GM19099 (cell line): ENCODE results near the gene KIF1B.

ENCODE experiments used
- POLR2A ChIP-seq: IDR thresholded peaks from 3 replicates; pipeline ENCODE4 v1.6.1; 2011; ENCODE audit warnings: low read depth; ENCODE audit not compliant: insufficient read length; ENCODE audit errors: extremely low read depth

The KIF1B gene

DNA sequence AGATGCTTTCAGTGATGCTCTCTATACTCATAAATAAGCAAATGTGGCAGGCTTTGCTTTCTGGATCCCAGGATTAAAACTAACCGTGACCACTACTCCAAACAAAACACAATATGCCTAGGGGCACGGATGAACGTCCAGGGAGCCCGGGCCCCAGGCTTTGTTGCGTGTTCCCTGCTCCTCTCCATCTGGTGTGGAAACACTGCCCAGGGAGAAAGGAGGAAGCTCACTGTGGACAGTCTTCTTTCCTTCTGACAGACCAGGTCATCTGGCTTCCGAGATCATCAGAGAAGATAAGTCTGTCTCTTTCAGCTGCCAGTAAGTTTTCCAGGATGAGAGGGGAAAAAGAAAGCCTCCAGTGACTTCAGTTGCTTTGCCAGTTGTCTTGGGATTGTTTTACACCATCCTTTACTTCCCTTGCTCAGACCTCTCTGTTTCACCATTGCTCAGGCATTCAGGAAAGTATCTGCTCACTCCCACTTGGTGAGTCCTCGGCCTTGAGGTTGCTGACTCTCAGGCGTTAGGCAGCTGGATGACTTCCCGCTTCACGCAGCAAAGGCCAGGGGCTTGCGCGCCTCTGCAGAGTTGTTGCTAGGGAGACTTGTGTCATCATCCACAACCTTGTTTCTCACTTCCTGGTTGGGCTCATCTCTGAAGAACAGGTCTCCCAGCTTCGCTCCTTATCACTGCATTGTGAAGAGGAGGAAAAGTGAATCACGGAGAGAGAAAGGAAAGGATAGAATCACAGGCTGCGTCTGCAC, 167.9 kb downstream of the KIF1B start:
- no peak for TF ChIP-seq POLR2A

- TF ChIP-seq POLR2A = no peak
Observed at GRCh38 chr1:10379101-10379620, 168.8 kb downstream of the KIF1B start.

DNA sequence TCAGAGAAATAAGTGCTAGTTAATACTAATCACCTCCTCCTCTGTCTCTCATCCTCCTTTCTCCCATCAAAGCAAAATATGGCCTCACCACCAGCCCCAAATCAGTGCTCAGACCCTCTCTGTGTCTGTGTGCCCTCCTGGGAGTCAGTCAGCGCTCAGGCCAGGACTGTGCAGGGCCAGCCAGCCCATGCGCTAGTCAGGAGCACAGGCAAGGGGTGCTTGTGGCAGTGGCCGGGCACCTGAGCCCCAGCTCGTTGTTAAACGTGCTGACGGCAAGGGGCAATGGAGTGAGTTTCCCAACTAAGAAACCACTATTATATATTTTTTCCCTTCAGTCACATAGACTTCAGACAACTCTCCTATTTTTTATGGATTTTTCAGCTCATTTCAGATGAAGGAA, 169.3 kb downstream of the KIF1B start:
- TF ChIP-seq POLR2A = no peak

GRCh38 chr1:10380594-10381275, 170.4 kb downstream of the KIF1B start:
- no peak for TF ChIP-seq POLR2A

DNA sequence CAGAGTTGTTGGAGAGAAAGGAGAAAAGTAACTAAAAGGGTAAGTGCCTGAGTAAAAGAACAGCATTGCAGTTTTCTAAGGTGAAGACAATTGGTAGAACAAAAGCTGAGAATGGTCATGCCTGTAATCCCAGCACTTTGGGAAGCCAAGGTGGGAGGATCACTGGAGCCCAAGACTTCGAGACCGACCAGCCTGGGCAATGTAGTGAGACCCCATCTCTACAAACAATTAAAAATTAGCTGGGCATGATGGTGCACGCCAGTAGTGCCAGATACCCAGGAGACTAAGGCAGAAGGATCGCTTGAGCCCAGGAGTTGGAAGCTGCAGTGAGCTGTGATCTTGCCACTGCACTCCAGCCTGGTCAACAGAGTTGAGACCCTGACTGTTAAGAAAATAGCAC, 173.3 kb downstream of the KIF1B start:
- no peak for TF ChIP-seq POLR2A

- no peak for TF ChIP-seq POLR2A
Observed at GRCh38 chr1:10384219-10384618, 173.8 kb downstream of the KIF1B start.

GRCh38 chr1:10386761-10387676, 176.6 kb downstream of the KIF1B start:
- no peak for TF ChIP-seq POLR2A

DNA sequence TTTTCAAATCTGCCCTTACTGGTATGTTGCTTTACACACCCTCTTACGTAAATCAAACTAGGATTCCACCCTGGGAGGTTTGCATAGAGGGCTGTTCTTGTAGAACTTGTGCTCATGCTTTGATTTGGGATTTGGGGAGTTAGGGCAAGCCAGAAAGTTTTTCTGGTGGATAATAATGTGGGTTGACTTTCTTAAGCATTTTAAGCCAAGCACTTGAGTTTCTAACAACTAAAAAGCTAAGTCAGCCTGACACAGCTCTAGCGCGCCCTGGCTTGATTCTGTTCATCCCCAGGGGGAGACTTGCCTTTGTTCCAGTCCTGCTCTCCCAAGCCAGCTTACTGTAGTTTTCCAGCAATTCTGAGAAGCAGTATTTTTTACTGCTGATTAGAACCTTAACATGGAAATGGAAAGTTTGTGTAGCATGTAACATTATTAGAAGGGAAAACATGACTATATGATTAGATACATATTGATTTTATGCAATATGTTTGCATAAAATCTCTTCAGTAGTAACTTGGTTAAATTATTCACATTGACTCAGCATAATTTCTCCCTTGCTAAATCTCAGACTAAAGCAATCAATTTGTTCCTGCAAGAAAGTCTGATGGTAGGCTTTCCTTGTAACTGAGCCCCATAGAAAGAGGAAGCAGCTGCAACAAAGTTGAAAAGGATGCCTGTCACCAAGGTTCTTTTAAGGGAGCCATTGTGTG, 177.5 kb downstream of the KIF1B start:
- no peak for TF ChIP-seq POLR2A

DNA sequence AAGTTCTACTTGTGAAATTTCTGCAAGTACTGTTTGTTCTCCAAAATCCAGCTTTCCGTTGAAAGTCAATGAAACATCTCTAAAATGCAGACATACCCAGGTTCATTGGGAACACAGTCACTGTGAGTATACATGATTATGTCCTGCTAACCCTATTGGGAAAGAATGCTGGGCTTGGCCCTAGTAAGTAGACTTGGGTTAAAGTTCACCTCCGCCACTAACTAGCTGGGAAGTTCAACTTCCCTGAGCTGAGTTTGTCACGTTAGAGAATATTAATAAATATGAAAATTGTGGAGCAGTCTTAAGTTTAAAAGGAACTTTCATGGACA, 178.0 kb downstream of the KIF1B start:
- no peak for TF ChIP-seq POLR2A

DNA sequence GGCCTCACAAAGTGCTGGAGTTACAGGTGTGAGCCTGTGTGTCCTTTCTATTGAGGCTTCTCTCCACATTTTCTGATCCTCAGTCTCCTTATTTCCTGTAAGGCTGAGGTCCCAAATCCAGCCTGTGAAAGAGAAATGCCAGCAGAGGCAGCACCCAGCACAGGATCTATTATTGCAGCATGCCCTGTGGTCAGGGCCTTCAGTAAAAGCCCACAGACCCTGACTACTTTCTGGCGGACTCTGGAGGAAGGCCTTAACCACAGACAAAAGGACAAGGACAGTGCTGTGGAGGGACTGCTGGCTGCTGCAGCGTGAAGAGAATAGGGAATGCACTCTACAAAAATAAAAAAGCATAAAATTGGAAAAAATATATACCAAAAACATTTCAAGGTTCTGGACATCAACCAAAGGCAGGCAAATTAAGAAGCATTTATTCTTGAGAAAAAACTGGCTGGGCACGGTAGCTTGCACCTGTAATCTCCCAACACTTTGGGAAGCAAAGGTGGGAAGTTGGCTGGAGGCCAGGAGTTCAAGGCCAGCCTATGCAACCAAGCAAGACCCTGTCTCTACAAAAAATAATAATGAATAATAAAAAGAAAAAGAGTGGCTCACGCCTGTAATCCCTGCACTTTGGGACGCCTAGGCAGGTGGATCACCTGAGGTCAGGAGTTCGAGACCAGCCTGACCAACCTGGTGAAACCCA, 179.1 kb downstream of the KIF1B start:
- no peak for TF ChIP-seq POLR2A

DNA sequence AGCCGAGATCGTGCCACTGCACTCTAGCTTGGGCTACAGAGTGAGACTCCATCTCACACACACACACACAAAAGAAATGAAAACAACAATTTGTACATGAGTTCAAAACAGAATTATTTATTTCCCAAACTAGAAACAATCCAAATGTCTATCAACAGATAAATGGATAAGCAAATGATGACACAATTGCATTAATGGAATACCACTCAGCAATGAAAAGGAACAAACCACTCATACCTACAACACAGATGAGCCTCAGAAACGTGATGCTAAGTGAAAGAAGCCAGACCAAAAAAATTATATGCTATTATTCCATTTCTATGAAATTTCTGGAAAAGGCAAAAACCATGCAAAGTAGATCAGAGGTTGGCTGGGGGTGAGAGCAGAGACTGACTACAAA, 186.5 kb downstream of the KIF1B start:
- TF ChIP-seq POLR2A = no peak

GRCh38 chr1:10398278-10398733, 187.9 kb downstream of the KIF1B start:
- no peak for TF ChIP-seq POLR2A

DNA sequence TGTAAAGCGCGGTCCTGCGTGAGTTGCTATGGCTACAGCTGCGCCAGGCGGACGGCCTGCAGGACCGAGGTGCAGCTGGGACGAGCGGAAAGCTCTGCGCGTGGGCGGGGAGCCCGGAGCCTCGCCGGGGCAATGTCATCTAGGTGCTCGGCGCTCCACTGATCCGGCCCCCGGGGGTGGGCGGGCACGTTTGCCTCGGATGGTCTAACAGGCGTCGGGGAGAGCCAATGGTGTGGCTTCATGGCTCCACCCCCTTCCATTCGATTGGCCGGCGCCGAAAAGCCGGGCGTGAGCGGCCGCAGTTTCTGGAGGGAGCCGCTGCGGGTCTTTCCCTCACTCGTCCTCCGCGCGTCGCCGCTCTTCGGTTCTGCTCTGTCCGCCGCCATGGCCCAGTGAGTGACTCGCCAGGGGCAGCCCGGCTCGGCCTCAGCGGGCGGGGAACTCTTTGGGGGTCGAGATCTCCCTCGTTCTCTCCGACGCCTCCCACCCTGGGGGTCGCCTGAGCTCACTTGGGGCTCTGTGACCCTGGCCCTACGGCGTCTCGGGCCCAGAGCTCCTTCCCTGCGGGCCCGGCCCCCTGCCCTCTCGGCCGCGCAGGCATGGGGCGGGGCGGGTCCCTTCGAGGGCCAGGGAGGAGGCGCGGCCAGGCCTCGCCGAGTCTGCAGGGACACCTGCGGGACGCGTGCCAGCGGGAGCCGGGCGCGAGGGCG, 188.5 kb downstream of the KIF1B start, which contains the start of gene PGD:
TSS of gene PGD (plus strand) at position 331 of the 710 bp plus-strand sequence. CDS start at position 385, 54 bp downstream.
- TF ChIP-seq POLR2A = peak; percentile 84
